SHP77 treated with DMSO at 0.1 percent for 48 hours (cell line): ENCODE data around the gene ADRM1.
A peak's percentile ranks its signal among the peaks of the same experiment; 100 is the strongest.

Experiments used
- DNase-seq: peaks from one replicate; lab custom pipeline; 2025; lab: John Stamatoyannopoulos, UW

The ADRM1 gene

GRCh38 chr20:62339647-62340062 lies 36.9 kb downstream of the ADRM1 start:
- no peak for DNase-seq

- DNase-seq: peak; percentile 70
Observed at GRCh38 chr20:62342910-62343309, 40.1 kb downstream of the ADRM1 start.

- no peak for DNase-seq
Observed at GRCh38 chr20:62344092-62344491, 41.3 kb downstream of the ADRM1 start.

GRCh38 chr20:62344782-62345181 lies 42.0 kb downstream of the ADRM1 start:
- no peak for DNase-seq

- no peak for DNase-seq
Observed at GRCh38 chr20:62345681-62346370, 43.0 kb downstream of the ADRM1 start.

GRCh38 chr20:62346398-62347150 lies 43.8 kb downstream of the ADRM1 start:
- no peak for DNase-seq

GRCh38 chr20:62347151-62347404 lies 44.3 kb downstream of the ADRM1 start:
- DNase-seq: no peak

- DNase-seq: no peak
Observed at GRCh38 chr20:62347445-62347844, 44.6 kb downstream of the ADRM1 start.

- no peak for DNase-seq
Observed at GRCh38 chr20:62348604-62349003, 45.8 kb downstream of the ADRM1 start.

- no peak for DNase-seq
Observed at GRCh38 chr20:62349556-62350097, 46.8 kb downstream of the ADRM1 start.

GRCh38 chr20:62350098-62350628 lies 47.4 kb downstream of the ADRM1 start:
- no peak for DNase-seq

- no peak for DNase-seq
Observed at GRCh38 chr20:62350629-62351422, 48.0 kb downstream of the ADRM1 start.

GRCh38 chr20:62351469-62352401 lies 48.9 kb downstream of the ADRM1 start:
- no peak for DNase-seq

GRCh38 chr20:62352402-62353288 lies 49.8 kb downstream of the ADRM1 start:
- peak; percentile 61 for DNase-seq

GRCh38 chr20:62353289-62354030 lies 50.7 kb downstream of the ADRM1 start:
- DNase-seq: no peak

- no peak for DNase-seq
Observed at GRCh38 chr20:62354031-62354808, 51.4 kb downstream of the ADRM1 start.

- DNase-seq: no peak
Observed at GRCh38 chr20:62354811-62355341, 52.1 kb downstream of the ADRM1 start.

GRCh38 chr20:62355516-62355877 lies 52.7 kb downstream of the ADRM1 start:
- DNase-seq: no peak
